AG04449 (cell line): ENCODE measurements around the gene STAP2.

Source experiments
- CTCF ChIA-PET: fragments of 350-600 bp; formaldehyde crosslinking; extraction: SDS; loops from one replicate; lab custom pipeline; 2021; ENCODE audit warnings: antibody characterized with exemption; lab: Yijun Ruan, JAX
- POLR2A ChIA-PET: fragments of 400-600, 350-600 bp; formaldehyde crosslinking; extraction: SDS; loops from one replicate; lab custom pipeline; 2020; ENCODE audit warnings: antibody characterized with exemption, inconsistent platforms; lab: Yijun Ruan, JAX
- DNase-seq: peaks from one replicate; pipeline ENCODE4 v3.0.0-alpha.2; 2010; ENCODE audit warnings: low read depth, low spot score
- H3K4me3 ChIP-seq: 2 replicates; pipeline ENCODE4 v1.5.1; 2011; ENCODE audit warnings: low read depth, mild to moderate bottlenecking, control low read depth, low read length
- TF ChIP-seq, protein P1 (sequence below): IDR thresholded peaks from one replicate; pipeline ENCODE4 v1.5.1; 2011; ENCODE audit warnings: mild to moderate bottlenecking, moderate library complexity, low read length, control low read depth, inconsistent platforms; ENCODE audit not compliant: insufficient read depth; ENCODE audit errors: missing control alignments

The STAP2 gene

GRCh38 chr19:4374498-4375163 lies 36.0 kb upstream of the STAP2 start:
- ChIA-PET POLR2A (interaction anchor here (0.9 to 1.2 kb wide), 2 partner anchors 11 to 81 kb away, joined by 3 read pairs; no protein-coding TSS in a partner anchor), CTCF (interaction anchor here (0.7 to 7.5 kb wide), 13 partner anchors 9 to 32 kb away, joined by 3 to 82 read pairs (median 4); partner anchors contain the start of genes CHAF1A and SH3GL1)
- peak overlapping the region; percentile 8 for H3K4me3 ChIP-seq
- DNase-seq: no peak
- TF ChIP-seq, protein P1, sequence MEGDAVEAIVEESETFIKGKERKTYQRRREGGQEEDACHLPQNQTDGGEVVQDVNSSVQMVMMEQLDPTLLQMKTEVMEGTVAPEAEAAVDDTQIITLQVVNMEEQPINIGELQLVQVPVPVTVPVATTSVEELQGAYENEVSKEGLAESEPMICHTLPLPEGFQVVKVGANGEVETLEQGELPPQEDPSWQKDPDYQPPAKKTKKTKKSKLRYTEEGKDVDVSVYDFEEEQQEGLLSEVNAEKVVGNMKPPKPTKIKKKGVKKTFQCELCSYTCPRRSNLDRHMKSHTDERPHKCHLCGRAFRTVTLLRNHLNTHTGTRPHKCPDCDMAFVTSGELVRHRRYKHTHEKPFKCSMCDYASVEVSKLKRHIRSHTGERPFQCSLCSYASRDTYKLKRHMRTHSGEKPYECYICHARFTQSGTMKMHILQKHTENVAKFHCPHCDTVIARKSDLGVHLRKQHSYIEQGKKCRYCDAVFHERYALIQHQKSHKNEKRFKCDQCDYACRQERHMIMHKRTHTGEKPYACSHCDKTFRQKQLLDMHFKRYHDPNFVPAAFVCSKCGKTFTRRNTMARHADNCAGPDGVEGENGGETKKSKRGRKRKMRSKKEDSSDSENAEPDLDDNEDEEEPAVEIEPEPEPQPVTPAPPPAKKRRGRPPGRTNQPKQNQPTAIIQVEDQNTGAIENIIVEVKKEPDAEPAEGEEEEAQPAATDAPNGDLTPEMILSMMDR: peak; percentile 21

DNA sequence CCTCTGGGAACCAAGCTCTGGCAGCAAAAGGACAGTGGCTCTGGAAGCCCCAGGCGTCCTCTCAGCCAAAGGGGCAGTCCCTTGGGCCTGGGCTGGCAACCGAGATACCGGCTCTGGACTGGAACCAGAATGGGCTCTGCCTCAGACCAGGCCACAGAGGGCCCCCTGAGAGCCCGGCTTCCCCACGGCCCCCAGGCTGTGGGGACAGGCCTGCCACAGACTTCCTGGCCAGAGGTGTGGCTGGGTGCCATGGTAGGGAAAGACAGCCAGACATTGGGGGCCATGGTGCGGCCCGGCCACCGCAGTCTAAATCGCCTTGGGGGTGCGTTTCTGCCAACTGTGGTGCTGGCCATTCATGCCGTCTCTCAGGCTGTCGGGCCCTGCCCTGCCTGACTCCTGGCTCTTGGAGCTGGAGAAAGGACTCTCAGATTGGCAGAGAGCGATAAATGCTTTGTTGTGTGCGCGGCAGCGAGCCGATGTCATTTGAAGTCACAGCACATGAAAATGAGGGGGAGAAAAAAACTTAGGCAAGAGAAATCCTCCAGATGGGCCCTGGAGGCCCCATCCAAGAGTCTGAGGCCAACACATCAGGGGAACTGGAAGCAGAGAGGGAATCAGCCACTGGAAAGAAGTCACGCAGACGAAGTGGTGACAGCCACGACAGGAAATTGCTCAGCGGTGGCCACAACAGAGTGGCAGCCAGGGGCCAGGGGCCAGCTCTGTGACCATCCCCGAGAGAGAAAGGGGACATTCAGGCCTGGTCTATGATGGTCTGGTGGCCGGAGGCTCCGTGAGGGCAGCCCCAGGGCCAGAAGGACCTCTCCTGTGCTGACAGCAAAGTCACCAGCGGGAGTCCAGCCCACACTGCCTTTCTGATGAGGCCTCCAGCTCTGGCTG lies 35.2 kb upstream of the STAP2 start:
- no peak for DNase-seq
- ChIA-PET CTCF (interaction anchor here (0.7 to 7.5 kb wide), 7 partner anchors 11 to 31 kb away, joined by 3 to 82 read pairs (median 4); partner anchors contain the start of genes CHAF1A and SH3GL1), POLR2A (no interaction called here)
- TF ChIP-seq, protein P1: no peak
- H3K4me3 ChIP-seq: no peak overlapping the region

GRCh38 chr19:4373013-4373367 lies 34.4 kb upstream of the STAP2 start:
- no peak overlapping the region for H3K4me3 ChIP-seq
- no peak for DNase-seq
- CTCF ChIA-PET: interaction anchor here (0.9 to 6.9 kb wide), 5 partner anchors 10 to 29 kb away, joined by 3 to 82 read pairs (median 3); partner anchors contain the start of genes CHAF1A and SH3GL1
- POLR2A ChIA-PET: interaction anchor here (0.6 kb wide), 1 partner anchor 21 kb away, joined by 3 read pairs; no protein-coding TSS in a partner anchor
- TF ChIP-seq, protein P1: no peak

- TF ChIP-seq, protein P1: no peak
- H3K4me3 ChIP-seq: no peak overlapping the region
- CTCF ChIA-PET: interaction anchor here (0.9 to 1.4 kb wide), 4 partner anchors 9 to 30 kb away, joined by 3 to 8 read pairs (median 3); partner anchors contain the start of genes CHAF1A and SH3GL1
- no peak for DNase-seq
- POLR2A ChIA-PET: interaction anchor here (0.6 kb wide), 1 partner anchor 22 kb away, joined by 3 read pairs; no protein-coding TSS in a partner anchor
Observed at GRCh38 chr19:4372165-4373012, 33.8 kb upstream of the STAP2 start.

- TF ChIP-seq, protein P1: no peak
- H3K4me3 ChIP-seq: no peak overlapping the region
- CTCF ChIA-PET: interaction anchor here (0.9 to 1.4 kb wide), 5 partner anchors 8 to 104 kb away, joined by 3 to 8 read pairs (median 3); partner anchors contain the start of genes CHAF1A and SH3GL1
- POLR2A ChIA-PET: no interaction called here
- DNase-seq: no peak
Observed at GRCh38 chr19:4371247-4372164, 32.9 kb upstream of the STAP2 start.
